NK-92 (cell line): ENCODE results near the gene SGPP1.
"Not testable (repeated sequence)": the region's sequence is repeated elsewhere in the genome, so short reads cannot be mapped to it uniquely, and the experiment has no call there.

ENCODE experiments used
- DNase-seq: peaks from one replicate; lab custom pipeline; 2025; ENCODE audit not compliant: unreplicated experiment; lab: John Stamatoyannopoulos, UW

SGPP1 gene

GRCh38 chr14:63641473-63642228, 86.2 kb downstream of the SGPP1 start, which contains the start of gene WDR89:
Gene WDR89 (minus strand): TSS chr14:63641871. CDS start chr14:63599942, 41,929 bp downstream.
- DNase-seq = peak; percentile 83

- no peak for DNase-seq
Observed at GRCh38 chr14:63638493-63638892, 89.4 kb downstream of the SGPP1 start.

GRCh38 chr14:63636094-63636635, 91.7 kb downstream of the SGPP1 start:
- not testable (repeated sequence) for DNase-seq
